Esophagus squamous epithelium (tissue), 5 donors: ENCODE data around the gene CORO2A. TPM values are rescaled to one million over a fixed set of nuclear protein-coding genes. Genes with fewer than 3 reads are reported as not detected.
A peak's percentile ranks its signal among the peaks of the same experiment; 100 is the strongest.

Experiments used
- DNase-seq: peaks from one replicate; lab custom pipeline; 2025; lab: John Stamatoyannopoulos, UW
- H3K27ac ChIP-seq, 4 donors: fragments of 200-600 bp; sonication (generic); one replicate each; pipeline ENCODE4 v1.5.1; 2016 to 2019; ENCODE audit warnings: mild to moderate bottlenecking in 1 of 4
- H3K27me3 ChIP-seq, 4 donors: fragments of 200-600 bp; sonication (generic); 1 replicate in 3 of 4; 2 replicates in 1 of 4; pipeline versions ENCODE4 v1.5.1 to v1.6.0; 2017 to 2021; ENCODE audit warnings: antibody characterized with exemption in 1 of 4
- H3K36me3 ChIP-seq, 3 donors: fragments of 200-600 bp; sonication (generic); one replicate each; pipeline ENCODE4 v1.5.1; 2016 to 2019
- H3K4me1 ChIP-seq, 3 donors: fragments of 200-600 bp; sonication (generic); one replicate each; pipeline ENCODE4 v1.5.1; 2017 to 2019
- H3K4me3 ChIP-seq, 4 donors: fragments of 200-600 bp; sonication (generic); 1 replicate in 3 of 4; 2 replicates in 1 of 4; pipeline ENCODE4 v1.5.1; 2016 to 2019; ENCODE audit warnings: mild to moderate bottlenecking in 2 of 4, moderate library complexity in 1 of 4
- H3K9me3 ChIP-seq, 3 donors: fragments of 200-600 bp; sonication (generic); one replicate each; pipeline ENCODE4 v1.5.1; 2016 to 2019
- POLR2A ChIP-seq, 4 donors: fragments of 450-650 bp; IDR thresholded peaks; one replicate each; pipeline ENCODE4 v1.6.1; 2017; ENCODE audit warnings: antibody characterized with exemption in 4 of 4, mild to moderate bottlenecking in 4 of 4, moderate library complexity in 3 of 4
- WGBS, 2 donors: methylation state at CpG; one replicate each; pipeline ENCODE4 v1.1.5; 2018; 5-methylcytosine and 5-hydroxymethylcytosine counted together
- intact Hi-C: fragments of 100-400 bp; cut with DNase I; formaldehyde crosslinking; loops from one replicate; pipeline ENCODE4 v1.15.0; 2022
- total RNA-seq, 4 donors: library from RNA; depleted of rRNA; stranded (reverse); fragments of >200 nt; gene quantifications; one replicate each; pipeline ENCODE4 v1.1.0, GENCODE V29; 2016
- TF ChIP-seq, protein P1 (sequence below), 6 experiments: fragments of 450-650 bp in 4 of 6; fragments of 200-600 bp in 2 of 6; sonication (generic) in 2 of 6; IDR thresholded peaks; one replicate each; pipeline ENCODE4 v1.5.1; 2016 to 2019; ENCODE audit warnings: antibody characterized with exemption in 6 of 6, mild to moderate bottlenecking in 4 of 6, moderate library complexity in 4 of 6
- donor health status: DM: yes; HTN: yes; CAD: no.

CORO2A gene
- total RNA-seq, 4 donors from 2014 or later: 15.6 to 27.6 (median 26.1) TPM

GRCh38 chr9:98235126-98235525 is 42.7 kb upstream of the CORO2A start:
- intact Hi-C loops: no loop called here
- DNase-seq: no peak
- no peak for TF ChIP-seq POLR2A (IDR thresholded peaks at IDR 0.05)
- TF ChIP-seq, protein P1, sequence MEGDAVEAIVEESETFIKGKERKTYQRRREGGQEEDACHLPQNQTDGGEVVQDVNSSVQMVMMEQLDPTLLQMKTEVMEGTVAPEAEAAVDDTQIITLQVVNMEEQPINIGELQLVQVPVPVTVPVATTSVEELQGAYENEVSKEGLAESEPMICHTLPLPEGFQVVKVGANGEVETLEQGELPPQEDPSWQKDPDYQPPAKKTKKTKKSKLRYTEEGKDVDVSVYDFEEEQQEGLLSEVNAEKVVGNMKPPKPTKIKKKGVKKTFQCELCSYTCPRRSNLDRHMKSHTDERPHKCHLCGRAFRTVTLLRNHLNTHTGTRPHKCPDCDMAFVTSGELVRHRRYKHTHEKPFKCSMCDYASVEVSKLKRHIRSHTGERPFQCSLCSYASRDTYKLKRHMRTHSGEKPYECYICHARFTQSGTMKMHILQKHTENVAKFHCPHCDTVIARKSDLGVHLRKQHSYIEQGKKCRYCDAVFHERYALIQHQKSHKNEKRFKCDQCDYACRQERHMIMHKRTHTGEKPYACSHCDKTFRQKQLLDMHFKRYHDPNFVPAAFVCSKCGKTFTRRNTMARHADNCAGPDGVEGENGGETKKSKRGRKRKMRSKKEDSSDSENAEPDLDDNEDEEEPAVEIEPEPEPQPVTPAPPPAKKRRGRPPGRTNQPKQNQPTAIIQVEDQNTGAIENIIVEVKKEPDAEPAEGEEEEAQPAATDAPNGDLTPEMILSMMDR (IDR thresholded peaks at IDR 0.05): no peak
- peaks cover 7 to 93% (median 17%) of the 10 kb centered on the region in 3 donors for H3K36me3 ChIP-seq
- no peak overlapping the region for H3K27ac ChIP-seq
- no peaks in the 10 kb centered on the region for H3K27me3 ChIP-seq
- no peaks in the 10 kb centered on the region for H3K9me3 ChIP-seq
- H3K4me3 ChIP-seq: no peak overlapping the region
- H3K4me1 ChIP-seq: peaks cover 0 to 11% (median 0%) of the 10 kb centered on the region in 3 donors
- 79 to 88% methylated on average over 6 to 9 of the region's 9 CpGs for WGBS, 2 donors

GRCh38 chr9:98234245-98234825 is 41.9 kb upstream of the CORO2A start:
- H3K9me3 ChIP-seq: no peaks in the 10 kb centered on the region
- TF ChIP-seq, protein P1 (IDR thresholded peaks at IDR 0.05): no peak
- no peak for TF ChIP-seq POLR2A (IDR thresholded peaks at IDR 0.05)
- DNase-seq: no peak
- H3K27me3 ChIP-seq: no peaks in the 10 kb centered on the region
- peaks cover 7 to 96% (median 18%) of the 10 kb centered on the region in 3 donors for H3K36me3 ChIP-seq
- no peak overlapping the region for H3K4me3 ChIP-seq
- 68 to 74% methylated on average over 8 to 9 of the region's 9 CpGs for WGBS, 2 donors
- peaks cover 0 to 11% (median 0%) of the 10 kb centered on the region in 3 donors for H3K4me1 ChIP-seq
- intact Hi-C loops: no loop called here
- no peak overlapping the region for H3K27ac ChIP-seq

DNA sequence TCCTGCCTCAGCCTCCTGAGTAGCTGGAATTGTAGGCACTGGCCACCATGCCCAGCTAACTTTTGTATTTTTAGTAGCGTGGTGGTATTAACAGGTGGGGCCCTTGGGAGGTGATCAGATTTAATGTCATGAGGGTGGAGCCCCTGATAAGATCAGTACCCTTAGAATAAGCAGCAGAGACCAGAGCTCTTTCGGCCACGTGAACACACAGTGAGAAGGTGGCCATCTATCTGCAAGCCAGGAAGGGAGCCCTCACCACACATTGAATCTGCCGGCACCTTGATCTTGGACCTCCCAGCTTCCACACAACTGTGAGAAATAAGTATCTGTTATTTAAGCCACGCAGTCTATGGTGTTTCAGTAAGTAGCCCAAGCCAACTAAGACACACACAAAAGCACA is 40.5 kb upstream of the CORO2A start:
- H3K27ac ChIP-seq: no peak overlapping the region
- intact Hi-C loops: no loop called here
- TF ChIP-seq, protein P1 (IDR thresholded peaks at IDR 0.05): no peak
- no peak for TF ChIP-seq POLR2A (IDR thresholded peaks at IDR 0.05)
- no peak overlapping the region for H3K4me3 ChIP-seq
- WGBS, 2 donors: 80 to 93% methylated on average over 1 to 4 of the region's 5 CpGs
- H3K4me1 ChIP-seq: peaks cover 0 to 11% (median 0%) of the 10 kb centered on the region in 3 donors
- peaks cover 17 to 96% (median 25%) of the 10 kb centered on the region in 3 donors for H3K36me3 ChIP-seq
- no peaks in the 10 kb centered on the region for H3K27me3 ChIP-seq
- H3K9me3 ChIP-seq: no peaks in the 10 kb centered on the region
- no peak for DNase-seq

GRCh38 chr9:98231770-98232478 is 39.5 kb upstream of the CORO2A start:
- no peak for DNase-seq
- Histone ChIP-seq H3K4me3 (no peak overlapping the region), H3K36me3 (peaks cover 18 to 96% (median 23%) of the 10 kb centered on the region in 3 donors), H3K27ac (peak overlapping the region in 1 of 4 donors; percentile 13), H3K27me3 (no peaks in the 10 kb centered on the region), H3K4me1 (peaks cover 0 to 14% (median 0%) of the 10 kb centered on the region in 3 donors), H3K9me3 (no peaks in the 10 kb centered on the region)
- TF ChIP-seq, protein P1 (IDR thresholded peaks at IDR 0.05): no peak
- no peak for TF ChIP-seq POLR2A (IDR thresholded peaks at IDR 0.05)
- WGBS, 2 donors: 44 to 46% methylated on average over 6 of the region's 6 CpGs
- intact Hi-C loops: no loop called here

DNA sequence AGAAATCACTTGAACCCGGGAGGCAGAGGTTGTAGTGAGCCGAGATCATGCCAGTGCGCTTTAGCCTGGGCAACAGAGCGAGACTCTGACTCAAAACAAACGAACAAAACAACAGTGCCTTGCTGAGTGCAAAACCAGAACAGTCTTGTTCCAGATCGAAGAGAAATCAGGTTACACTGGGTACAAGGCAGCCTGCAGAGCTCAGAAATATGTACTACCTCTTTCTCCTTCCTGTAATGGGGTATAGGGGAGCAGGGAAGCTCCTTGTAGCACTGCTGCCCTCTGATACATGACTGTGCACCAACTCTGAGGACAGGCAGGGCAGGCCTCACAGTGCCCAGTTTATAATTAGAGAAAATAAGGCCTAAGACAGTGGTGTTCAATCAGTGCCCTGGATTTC is 38.4 kb upstream of the CORO2A start:
- Histone ChIP-seq H3K4me1 (peaks cover 0 to 23% (median 0%) of the 10 kb centered on the region in 3 donors), H3K4me3 (no peak overlapping the region), H3K27me3 (no peaks in the 10 kb centered on the region), H3K27ac (peak overlapping the region in 2 of 4 donors; percentile 31 to 38), H3K36me3 (peaks cover 18 to 96% (median 27%) of the 10 kb centered on the region in 3 donors), H3K9me3 (no peaks in the 10 kb centered on the region)
- DNase-seq: no peak
- WGBS, 2 donors: 73 to 75% methylated on average over 2 to 6 of the region's 6 CpGs
- intact Hi-C loops: no loop called here
- no peak for TF ChIP-seq POLR2A (IDR thresholded peaks at IDR 0.05)
